Astrocyte (in vitro differentiated cells and primary cell): Measurements from ENCODE around the gene NCAM1. TPM values are rescaled to one million over a fixed set of nuclear protein-coding genes. Genes with fewer than 3 reads are reported as not detected.
"Not testable (repeated sequence)": the region's sequence is repeated elsewhere in the genome, so short reads cannot be mapped to it uniquely, and the experiment has no call there.

Experiments used
- DNase-seq: peaks from one replicate; pipeline ENCODE4 v3.0.0-alpha.2; 2010; ENCODE audit warnings: low read depth
- FAIRE-seq: peaks from 2 replicates; lab custom pipeline; 2011; peaks lifted over from hg19 to GRCh38; lab: Jason Lieb, UNC
- H2AFZ ChIP-seq: 2 replicates; pipeline ENCODE4 v1.6.0; 2012; ENCODE audit warnings: low read depth, low read length, inconsistent platforms
- H3K27ac ChIP-seq: 2 replicates; pipeline ENCODE4 v1.5.1; 2011; ENCODE audit warnings: low read depth, low read length, inconsistent platforms
- H3K27me3 ChIP-seq: 2 replicates; pipeline ENCODE4 v1.6.0; 2011; ENCODE audit warnings: low read length, inconsistent platforms; ENCODE audit not compliant: insufficient read depth
- H3K36me3 ChIP-seq: 2 replicates; pipeline ENCODE4 v1.5.1; 2011; ENCODE audit warnings: low read length, inconsistent platforms; ENCODE audit not compliant: insufficient read depth
- H3K4me1 ChIP-seq: 2 replicates; pipeline ENCODE4 v1.5.1; 2011; ENCODE audit warnings: low read length, inconsistent platforms; ENCODE audit not compliant: insufficient read depth
- H3K4me2 ChIP-seq: 2 replicates; pipeline ENCODE4 v1.6.0; 2012; ENCODE audit warnings: low read length, inconsistent platforms
- H3K4me3 ChIP-seq: 2 replicates; pipeline ENCODE4 v1.5.1; 2011; ENCODE audit warnings: low read depth, mild to moderate bottlenecking, low read length, inconsistent platforms; ENCODE audit not compliant: insufficient read depth
- H3K79me2 ChIP-seq: 2 replicates; pipeline ENCODE4 v1.6.0; 2012; ENCODE audit warnings: mild to moderate bottlenecking, low read length, inconsistent platforms; ENCODE audit not compliant: insufficient read depth
- H3K9ac ChIP-seq: 2 replicates; pipeline ENCODE4 v1.6.0; 2012; ENCODE audit warnings: mild to moderate bottlenecking, low read length, inconsistent platforms
- H3K9me3 ChIP-seq: 2 replicates; pipeline ENCODE4 v1.5.1; 2012; ENCODE audit warnings: low read depth, mild to moderate bottlenecking, low read length, inconsistent platforms; ENCODE audit not compliant: insufficient read depth
- H4K20me1 ChIP-seq: 2 replicates; pipeline ENCODE4 v1.6.0; 2012; ENCODE audit warnings: low read length, inconsistent platforms; ENCODE audit not compliant: insufficient read depth
- H3K27ac Mint-ChIP-seq: one replicate; pipeline ENCODE4 v1.8.0; 2021; ENCODE audit warnings: mild to moderate bottlenecking, mixed read lengths; ENCODE audit not compliant: unreplicated experiment
- H3K27me3 Mint-ChIP-seq: one replicate; pipeline ENCODE4 v1.8.0; 2021; ENCODE audit warnings: low read depth, mixed read lengths; ENCODE audit not compliant: unreplicated experiment
- H3K36me3 Mint-ChIP-seq: one replicate; pipeline ENCODE4 v1.8.0; 2021; ENCODE audit warnings: low read depth, mixed read lengths; ENCODE audit not compliant: unreplicated experiment
- H3K4me1 Mint-ChIP-seq: one replicate; pipeline ENCODE4 v1.8.0; 2021; ENCODE audit warnings: low read depth, mixed read lengths; ENCODE audit not compliant: unreplicated experiment
- H3K4me3 Mint-ChIP-seq: one replicate; pipeline ENCODE4 v1.8.0; 2021; ENCODE audit warnings: mild to moderate bottlenecking, moderate library complexity, mixed read lengths; ENCODE audit not compliant: unreplicated experiment
- H3K9me3 Mint-ChIP-seq: one replicate; pipeline ENCODE4 v1.8.0; 2021; ENCODE audit warnings: mild to moderate bottlenecking, mixed read lengths; ENCODE audit not compliant: unreplicated experiment
- CTCF ChIP-seq: IDR thresholded peaks from 2 replicates; pipeline ENCODE4 v1.5.1; 2011; ENCODE audit warnings: low read depth, mild to moderate bottlenecking, inconsistent platforms, low read length, moderate library complexity; ENCODE audit not compliant: insufficient read depth
- EZH2 ChIP-seq: IDR thresholded peaks from 2 replicates; pipeline ENCODE4 v1.6.1; 2012; ENCODE audit warnings: mild to moderate bottlenecking, low read length, inconsistent platforms; ENCODE audit not compliant: insufficient read depth
- total RNA-seq: library from RNA; stranded (reverse); gene quantifications from 2 replicates; pipeline ENCODE4 v1.2.1, GENCODE V29; 2021

Gene NCAM1
- total RNA-seq, 1 donor from 2014 or later, result 17.4 TPM

GRCh38 chr11:113048820-113049768, 87.9 kb downstream of the NCAM1 start:
- Histone ChIP-seq H3K4me1 (peaks cover 5% of the 10 kb centered on the region), H4K20me1 (no peaks in the 10 kb centered on the region), H3K79me2 (no peaks in the 10 kb centered on the region), H3K9me3 (no peaks in the 10 kb centered on the region), H2AFZ (no peak overlapping the region), H3K4me3 (no peak overlapping the region), H3K36me3 (no peaks in the 10 kb centered on the region), H3K27ac (no peak overlapping the region), H3K27me3 (no peaks in the 10 kb centered on the region), H3K9ac (no peak overlapping the region), H3K4me2 (no peak overlapping the region)
- Mint-ChIP-seq H3K36me3 (no peaks in the 10 kb centered on the region), H3K9me3 (peaks cover 4% of the 10 kb centered on the region), H3K4me3 (no peak overlapping the region), H3K4me1 (peaks cover 5% of the 10 kb centered on the region), H3K27me3 (no peaks in the 10 kb centered on the region), H3K27ac (no peak overlapping the region)
- DNase-seq (peak; percentile 61), FAIRE-seq (no peak)
- TF ChIP-seq EZH2, result no peak
- TF ChIP-seq CTCF, result no peak

- not testable (repeated sequence) for H3K4me3 Mint-ChIP-seq, H3K79me2 ChIP-seq, FAIRE-seq, H3K4me2 ChIP-seq, H3K27me3 Mint-ChIP-seq, H3K4me1 ChIP-seq, H3K4me1 Mint-ChIP-seq, H2AFZ ChIP-seq, H3K9ac ChIP-seq, H3K27me3 ChIP-seq, H3K9me3 ChIP-seq, H3K27ac ChIP-seq, H3K27ac Mint-ChIP-seq, H4K20me1 ChIP-seq, H3K9me3 Mint-ChIP-seq, H3K4me3 ChIP-seq, H3K36me3 ChIP-seq, DNase-seq, H3K36me3 Mint-ChIP-seq
Measured at GRCh38 chr11:113053042-113053441, 91.8 kb downstream of the NCAM1 start.

GRCh38 chr11:113057038-113057437, 95.8 kb downstream of the NCAM1 start:
- no peak for FAIRE-seq
- H2AFZ ChIP-seq, result no peak overlapping the region

More at GRCh38 chr11:113057038-113057437, 95.8 kb downstream of the NCAM1 start:
- H3K79me2 ChIP-seq, result no peaks in the 10 kb centered on the region
- no peak for DNase-seq
- no peaks in the 10 kb centered on the region for H3K4me1 ChIP-seq
- Mint-ChIP-seq H3K36me3 (peaks cover 4% of the 10 kb centered on the region), H3K4me1 (no peaks in the 10 kb centered on the region), H3K9me3 (no peaks in the 10 kb centered on the region), H3K27me3 (no peaks in the 10 kb centered on the region), H3K27ac (no peak overlapping the region), H3K4me3 (no peak overlapping the region)
- no peaks in the 10 kb centered on the region for H3K27me3 ChIP-seq
- H3K27ac ChIP-seq, result no peak overlapping the region
- H4K20me1 ChIP-seq, result no peaks in the 10 kb centered on the region
- H3K36me3 ChIP-seq, result no peaks in the 10 kb centered on the region
- TF ChIP-seq CTCF (no peak), EZH2 (no peak)
- no peak overlapping the region for H3K4me3 ChIP-seq
- H3K9ac ChIP-seq, result no peak overlapping the region
- H3K9me3 ChIP-seq, result no peaks in the 10 kb centered on the region
- H3K4me2 ChIP-seq, result no peak overlapping the region
